ENCODE data around the gene ANKS1A.
"Not testable (repeated sequence)": the region's sequence is repeated elsewhere in the genome, so short reads cannot be mapped to it uniquely, and the experiment has no call there.

The ANKS1A gene

GRCh38 chr6:34920097-34920496 lies 31.0 kb downstream of the ANKS1A start:
- no peak for DNase-seq

- DNase-seq = no peak
Observed at GRCh38 chr6:34922177-34922663, 33.2 kb downstream of the ANKS1A start.

GRCh38 chr6:34924831-34925625 lies 36.0 kb downstream of the ANKS1A start:
- DNase-seq = no peak

- no peak for DNase-seq
Observed at GRCh38 chr6:34926655-34927054, 37.6 kb downstream of the ANKS1A start.

GRCh38 chr6:34928220-34928619 lies 39.2 kb downstream of the ANKS1A start:
- no peak for DNase-seq

- no peak for DNase-seq
Observed at GRCh38 chr6:34928695-34929094, 39.6 kb downstream of the ANKS1A start.

GRCh38 chr6:34929241-34929978 lies 40.4 kb downstream of the ANKS1A start:
- DNase-seq = no peak

GRCh38 chr6:34930221-34930620 lies 41.2 kb downstream of the ANKS1A start:
- DNase-seq = no peak

GRCh38 chr6:34932202-34932601 lies 43.1 kb downstream of the ANKS1A start:
- DNase-seq = not testable (repeated sequence)

GRCh38 chr6:34934516-34934915 lies 45.5 kb downstream of the ANKS1A start:
- DNase-seq = no peak

GRCh38 chr6:34938268-34938667 lies 49.2 kb downstream of the ANKS1A start:
- DNase-seq = no peak

- DNase-seq = no peak
Observed at GRCh38 chr6:34940030-34940434, 51.0 kb downstream of the ANKS1A start.

- no peak for DNase-seq
Observed at GRCh38 chr6:34941421-34941820, 52.4 kb downstream of the ANKS1A start.

- DNase-seq = no peak
Observed at GRCh38 chr6:34945317-34945716, 56.3 kb downstream of the ANKS1A start.

GRCh38 chr6:34947561-34947960 lies 58.5 kb downstream of the ANKS1A start:
- no peak for DNase-seq

- no peak for DNase-seq
Observed at GRCh38 chr6:34949636-34950035, 60.6 kb downstream of the ANKS1A start.

GRCh38 chr6:34950849-34951248 lies 61.8 kb downstream of the ANKS1A start:
- DNase-seq = no peak

GRCh38 chr6:34951731-34952130 lies 62.7 kb downstream of the ANKS1A start:
- no peak for DNase-seq

- DNase-seq = no peak
Observed at GRCh38 chr6:34953061-34954025, 64.3 kb downstream of the ANKS1A start.

GRCh38 chr6:34955442-34955841 lies 66.4 kb downstream of the ANKS1A start:
- DNase-seq = no peak

- no peak for DNase-seq
Observed at GRCh38 chr6:34957231-34957783, 68.3 kb downstream of the ANKS1A start.

GRCh38 chr6:34958734-34959133 lies 69.7 kb downstream of the ANKS1A start:
- DNase-seq = no peak

GRCh38 chr6:34959224-34959623 lies 70.2 kb downstream of the ANKS1A start:
- no peak for DNase-seq

All from stimulated activated CD4-positive, alpha-beta T cell treated with anti-CD3 and anti-CD28 coated beads, Interleukin-4, amount 100 ng/mL, for 1 hour (primary cell).